ENCODE results near the gene INPP5D. TPM values are rescaled to one million over a fixed set of nuclear protein-coding genes. Genes with fewer than 3 reads are reported as not detected.

Gene INPP5D
- total RNA-seq, 1 experiment from 2014 or later = 2.3 TPM

DNA sequence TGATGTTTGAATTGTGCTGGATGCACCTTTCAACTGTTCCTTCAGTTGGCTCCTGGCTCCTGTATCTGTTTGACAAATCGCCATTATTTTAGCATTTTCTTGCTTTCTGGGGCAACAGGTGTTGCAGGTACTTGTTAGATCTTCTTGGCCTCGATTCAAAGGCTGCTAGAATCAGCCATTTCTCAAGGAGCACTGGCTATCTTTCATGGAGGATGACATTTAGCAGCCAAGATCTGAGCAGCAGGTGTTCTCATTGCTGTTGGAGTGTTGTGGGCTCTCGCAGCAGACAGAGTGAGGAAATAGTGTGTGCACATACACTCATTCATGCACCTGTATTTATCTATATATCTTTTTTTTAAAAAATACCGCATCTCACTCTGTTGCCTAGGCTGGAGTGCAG is 52.2 kb downstream of the INPP5D start:
- Histone ChIP-seq H3K27ac (ENCODE audit: low read depth, low read length, poor library complexity, severe bottlenecking) (no peak overlapping the region), H3K27me3 (replicated peaks; ENCODE audit: insufficient read depth, low read depth, low read length, poor library complexity) (no peaks in the 10 kb centered on the region), H3K4me1 (ENCODE audit: insufficient read depth, low read length, poor library complexity, severe bottlenecking) (no peaks in the 10 kb centered on the region), H3K36me3 (ENCODE audit: insufficient read depth, low read length, poor library complexity, severe bottlenecking) (no peaks in the 10 kb centered on the region), H3K4me3 (ENCODE audit: low read depth, low read length, poor library complexity, severe bottlenecking) (no peak overlapping the region), H3K9me3 (ENCODE audit: low read depth, low read length, poor library complexity, severe bottlenecking) (no peaks in the 10 kb centered on the region)
- TF ChIP-seq, protein P1, sequence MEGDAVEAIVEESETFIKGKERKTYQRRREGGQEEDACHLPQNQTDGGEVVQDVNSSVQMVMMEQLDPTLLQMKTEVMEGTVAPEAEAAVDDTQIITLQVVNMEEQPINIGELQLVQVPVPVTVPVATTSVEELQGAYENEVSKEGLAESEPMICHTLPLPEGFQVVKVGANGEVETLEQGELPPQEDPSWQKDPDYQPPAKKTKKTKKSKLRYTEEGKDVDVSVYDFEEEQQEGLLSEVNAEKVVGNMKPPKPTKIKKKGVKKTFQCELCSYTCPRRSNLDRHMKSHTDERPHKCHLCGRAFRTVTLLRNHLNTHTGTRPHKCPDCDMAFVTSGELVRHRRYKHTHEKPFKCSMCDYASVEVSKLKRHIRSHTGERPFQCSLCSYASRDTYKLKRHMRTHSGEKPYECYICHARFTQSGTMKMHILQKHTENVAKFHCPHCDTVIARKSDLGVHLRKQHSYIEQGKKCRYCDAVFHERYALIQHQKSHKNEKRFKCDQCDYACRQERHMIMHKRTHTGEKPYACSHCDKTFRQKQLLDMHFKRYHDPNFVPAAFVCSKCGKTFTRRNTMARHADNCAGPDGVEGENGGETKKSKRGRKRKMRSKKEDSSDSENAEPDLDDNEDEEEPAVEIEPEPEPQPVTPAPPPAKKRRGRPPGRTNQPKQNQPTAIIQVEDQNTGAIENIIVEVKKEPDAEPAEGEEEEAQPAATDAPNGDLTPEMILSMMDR (conservative IDR thresholded peaks at IDR 0.05; ENCODE audit: low read depth, low read length) = no peak
- no peak for TF ChIP-seq EZH2 (IDR thresholded peaks at IDR 0.05; ENCODE audit: borderline replicate concordance, low read depth, low read length, poor library complexity, severe bottlenecking)
- intact Hi-C loops (cut with micrococcal nuclease; ENCODE audit: unreplicated experiment) = no loop called here
- ChIA-PET CTCF (no interaction called here), POLR2A (ENCODE audit: low non-redundant PET) (no interaction called here)
- BruUV-seq (replicated peaks) = no TSS peak
- no peak for DNase-seq (ENCODE audit: low spot score)

DNA sequence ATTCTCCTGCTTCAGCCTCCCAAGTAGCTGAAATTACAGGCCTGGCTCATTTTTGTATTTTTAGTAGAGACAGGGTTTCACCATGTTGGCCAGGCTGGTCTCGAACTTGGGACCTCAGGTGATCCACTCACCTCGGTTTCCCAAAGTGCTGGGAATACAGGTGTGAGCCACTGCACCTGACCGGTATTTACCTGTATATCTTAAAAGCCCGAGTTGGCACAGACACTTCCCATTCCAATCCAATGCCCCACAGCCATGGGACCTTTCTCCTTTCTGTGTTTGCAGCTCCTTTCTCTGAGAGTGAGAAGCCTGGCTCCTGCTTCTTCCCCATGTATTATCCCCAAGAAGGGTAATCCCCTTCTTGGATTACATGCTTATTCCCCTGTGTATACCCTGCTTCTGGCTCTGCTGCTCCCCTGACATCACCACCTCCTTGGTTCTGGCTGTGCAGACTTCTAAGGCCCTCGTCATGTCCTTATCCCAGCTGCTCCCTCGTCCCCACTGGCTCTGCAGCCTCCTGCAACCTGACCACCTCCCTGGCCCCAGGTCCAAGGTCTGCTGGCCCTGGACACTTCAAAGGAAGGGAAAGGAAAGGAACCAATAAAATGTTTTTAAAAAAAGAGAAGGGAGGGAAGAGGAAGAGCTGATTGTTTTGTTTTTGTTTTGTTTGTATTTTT is 52.8 kb downstream of the INPP5D start:
- Histone ChIP-seq H3K4me1 (ENCODE audit: insufficient read depth, low read length, poor library complexity, severe bottlenecking) (no peaks in the 10 kb centered on the region), H3K4me3 (ENCODE audit: low read depth, low read length, poor library complexity, severe bottlenecking) (no peak overlapping the region), H3K9me3 (ENCODE audit: low read depth, low read length, poor library complexity, severe bottlenecking) (no peaks in the 10 kb centered on the region), H3K27ac (ENCODE audit: low read depth, low read length, poor library complexity, severe bottlenecking) (no peak overlapping the region), H3K27me3 (replicated peaks; ENCODE audit: insufficient read depth, low read depth, low read length, poor library complexity) (no peaks in the 10 kb centered on the region), H3K36me3 (ENCODE audit: insufficient read depth, low read length, poor library complexity, severe bottlenecking) (no peaks in the 10 kb centered on the region)
- ChIA-PET CTCF (no interaction called here), POLR2A (ENCODE audit: low non-redundant PET) (no interaction called here)
- TF ChIP-seq, protein P1 (conservative IDR thresholded peaks at IDR 0.05; ENCODE audit: low read depth, low read length) = no peak
- no peak for TF ChIP-seq EZH2 (IDR thresholded peaks at IDR 0.05; ENCODE audit: borderline replicate concordance, low read depth, low read length, poor library complexity, severe bottlenecking)
- DNase-seq (ENCODE audit: low spot score) = peak; percentile 17
- BruUV-seq (replicated peaks) = no TSS peak
- intact Hi-C loops (cut with micrococcal nuclease; ENCODE audit: unreplicated experiment) = no loop called here

DNA sequence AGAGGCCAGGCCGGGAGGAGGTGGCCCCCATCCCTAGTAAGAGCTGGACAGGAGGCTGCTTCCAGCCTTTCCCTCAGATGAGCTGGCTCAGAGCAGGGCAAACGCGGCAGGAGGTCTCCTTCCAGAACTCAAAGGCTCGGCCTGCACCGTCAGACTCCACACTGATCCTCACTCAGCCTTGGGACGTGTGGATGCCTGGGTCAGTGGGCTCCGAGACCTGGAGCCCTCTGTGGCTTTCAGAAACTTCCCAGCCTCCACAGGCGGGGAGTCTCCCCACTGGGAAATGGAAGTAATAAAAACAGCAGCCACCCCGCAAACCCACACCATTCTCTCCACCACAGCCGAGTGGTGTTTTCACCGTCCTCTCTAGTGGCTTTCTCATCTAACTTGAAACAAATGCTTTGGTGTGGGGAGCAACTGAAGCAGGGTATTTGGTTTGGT is 54.3 kb downstream of the INPP5D start:
- TF ChIP-seq, protein P1 (conservative IDR thresholded peaks at IDR 0.05; ENCODE audit: low read depth, low read length) = no peak
- no peaks in the 10 kb centered on the region for H3K36me3 ChIP-seq (ENCODE audit: insufficient read depth, low read length, poor library complexity, severe bottlenecking)
- ChIA-PET CTCF (no interaction called here), POLR2A (ENCODE audit: low non-redundant PET) (no interaction called here)
- H3K4me1 ChIP-seq (ENCODE audit: insufficient read depth, low read length, poor library complexity, severe bottlenecking) = no peaks in the 10 kb centered on the region
- no peaks in the 10 kb centered on the region for H3K9me3 ChIP-seq (ENCODE audit: low read depth, low read length, poor library complexity, severe bottlenecking)
- BruUV-seq (replicated peaks) = no TSS peak
- no peak overlapping the region for H3K4me3 ChIP-seq (ENCODE audit: low read depth, low read length, poor library complexity, severe bottlenecking)
- DNase-seq (ENCODE audit: low spot score) = no peak
- no peaks in the 10 kb centered on the region for H3K27me3 ChIP-seq (replicated peaks; ENCODE audit: insufficient read depth, low read depth, low read length, poor library complexity)
- intact Hi-C loops (cut with micrococcal nuclease; ENCODE audit: unreplicated experiment) = no loop called here
- H3K27ac ChIP-seq (ENCODE audit: low read depth, low read length, poor library complexity, severe bottlenecking) = no peak overlapping the region

Data from A673 (cell line).